NCI-H2196 treated with DMSO at 0.1 percent for 48 hours (cell line): ENCODE results near the gene RALB.
"Not testable (repeated sequence)": the region's sequence is repeated elsewhere in the genome, so short reads cannot be mapped to it uniquely, and the experiment has no call there.

ENCODE experiments used
- DNase-seq: peaks from one replicate; lab custom pipeline; 2025; ENCODE audit not compliant: unreplicated experiment; lab: John Stamatoyannopoulos, UW

The RALB gene

GRCh38 chr2:120313695-120314615, 61.3 kb downstream of the RALB start:
- DNase-seq = no peak

GRCh38 chr2:120314690-120315366, 62.2 kb downstream of the RALB start:
- no peak for DNase-seq

GRCh38 chr2:120315367-120316033, 62.8 kb downstream of the RALB start:
- DNase-seq = no peak

- DNase-seq = no peak
Measured at GRCh38 chr2:120316071-120316470, 63.4 kb downstream of the RALB start.

GRCh38 chr2:120316528-120317179, 64.0 kb downstream of the RALB start:
- no peak for DNase-seq

GRCh38 chr2:120317180-120317533, 64.5 kb downstream of the RALB start:
- DNase-seq = no peak

- no peak for DNase-seq
Measured at GRCh38 chr2:120317916-120318315, 65.3 kb downstream of the RALB start.

GRCh38 chr2:120318626-120319025, 66.0 kb downstream of the RALB start:
- DNase-seq = no peak

- no peak for DNase-seq
Measured at GRCh38 chr2:120319123-120319522, 66.5 kb downstream of the RALB start.

GRCh38 chr2:120319686-120320317, 67.2 kb downstream of the RALB start:
- no peak for DNase-seq

GRCh38 chr2:120320318-120320851, 67.7 kb downstream of the RALB start:
- DNase-seq = no peak

- DNase-seq = not testable (repeated sequence)
Measured at GRCh38 chr2:120320887-120321556, 68.4 kb downstream of the RALB start.

- no peak for DNase-seq
Measured at GRCh38 chr2:120321721-120322284, 69.2 kb downstream of the RALB start.

GRCh38 chr2:120322329-120322728, 69.7 kb downstream of the RALB start:
- DNase-seq = no peak

- no peak for DNase-seq
Measured at GRCh38 chr2:120323214-120323613, 70.6 kb downstream of the RALB start.

GRCh38 chr2:120323807-120324399, 71.3 kb downstream of the RALB start:
- DNase-seq = no peak

GRCh38 chr2:120324933-120325332, 72.3 kb downstream of the RALB start:
- DNase-seq = no peak

- DNase-seq = no peak
Measured at GRCh38 chr2:120326066-120326465, 73.4 kb downstream of the RALB start.
